HEK293 (cell line): Measurements from ENCODE around the gene TYROBP.

ENCODE experiments used
- HOXC10 ChIP-seq: sonication (generic); formaldehyde crosslinking; IDR thresholded peaks from 2 replicates; pipeline ENCODE4 v1.8.1; 2023; ENCODE audit warnings: mild to moderate bottlenecking, missing genetic modification reagents
- HOXD13 ChIP-seq: sonication (generic); formaldehyde crosslinking; IDR thresholded peaks from 2 replicates; pipeline ENCODE4 v1.8.0; 2022; ENCODE audit warnings: missing genetic modification reagents, borderline replicate concordance
- KLF16 ChIP-seq: fragments of 450-650 bp; formaldehyde crosslinking; IDR thresholded peaks from 2 replicates; pipeline ENCODE4 v1.5.1; 2017; ENCODE audit warnings: missing biosample characterization, missing genetic modification characterization
- SP2 ChIP-seq: fragments of 450-650 bp; formaldehyde crosslinking; IDR thresholded peaks from 2 replicates; pipeline ENCODE4 v1.5.1; 2016; ENCODE audit warnings: missing biosample characterization, missing genetic modification characterization

DNA sequence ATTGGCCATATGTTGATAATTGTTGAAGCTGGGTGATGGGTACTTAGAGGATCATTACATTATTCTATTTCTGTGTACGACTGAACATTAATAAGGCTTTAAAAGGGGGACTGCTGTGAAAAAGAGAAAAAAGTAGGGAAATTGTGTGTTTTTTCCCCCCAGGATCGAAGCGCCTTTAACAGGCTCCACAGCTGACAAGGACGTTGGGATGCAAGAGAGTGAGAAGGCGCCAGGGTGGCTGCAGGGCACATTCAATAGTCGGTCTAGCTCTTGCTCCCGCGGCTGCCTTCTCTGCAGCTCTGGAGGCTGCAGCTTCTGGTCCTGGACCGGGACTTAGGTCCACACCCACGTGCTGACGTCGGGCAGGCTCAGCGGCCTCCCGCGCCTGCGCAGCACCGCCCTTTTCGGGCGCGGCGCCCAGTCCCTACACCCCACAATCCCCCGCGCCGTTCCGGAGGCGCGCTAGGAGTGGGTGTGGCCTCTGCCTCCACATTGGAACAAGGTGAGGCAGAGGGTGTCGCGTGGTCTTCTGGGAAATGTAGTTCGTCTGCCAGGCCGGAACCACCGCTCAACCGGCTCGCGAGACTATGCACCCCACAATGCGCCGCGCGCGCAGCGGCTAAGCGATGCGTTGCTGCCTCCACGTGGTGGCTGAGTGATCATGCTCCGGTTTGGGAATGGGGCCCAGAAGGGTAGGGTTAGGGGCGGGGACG lies 23.2 kb upstream of the TYROBP start:
- TF ChIP-seq KLF16 (tag by site-specific recombination), result peak; percentile 97
- TF ChIP-seq HOXC10 (CRISPR knock-in tag), result no peak
- TF ChIP-seq HOXD13 (CRISPR knock-in tag), result no peak
- peak; percentile 98 for TF ChIP-seq SP2 (tag by site-specific recombination)
